Measurements from ENCODE around the gene SNX24. TPM values are rescaled to one million over a fixed set of nuclear protein-coding genes. Genes with fewer than 3 reads are reported as not detected.
A peak's percentile ranks its signal among the peaks of the same experiment; 100 is the strongest.

Gene SNX24
- total RNA-seq, 1 donor from 2014 or later = 12.7 TPM

DNA sequence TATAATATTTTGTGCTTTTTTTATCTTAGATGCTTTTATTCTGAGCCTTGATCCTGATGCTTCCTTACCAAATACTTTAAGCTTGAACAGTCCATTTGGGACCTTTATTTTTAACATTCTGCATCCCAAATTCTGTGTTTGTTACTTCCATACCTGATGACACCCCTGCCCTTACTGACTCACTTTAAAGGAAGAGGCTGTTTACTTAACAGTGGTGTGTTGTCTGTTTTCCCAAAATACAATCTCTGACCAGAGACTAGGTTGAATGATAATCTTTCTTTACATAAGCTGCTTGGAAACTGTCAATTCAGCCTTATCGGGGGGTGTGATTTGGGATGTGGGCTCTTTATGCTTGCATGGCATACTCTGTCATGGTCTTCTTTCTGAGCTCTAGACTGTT lies 71.1 kb downstream of the SNX24 start:
- no peak for DNase-seq (ENCODE audit: low read depth, low spot score)

DNA sequence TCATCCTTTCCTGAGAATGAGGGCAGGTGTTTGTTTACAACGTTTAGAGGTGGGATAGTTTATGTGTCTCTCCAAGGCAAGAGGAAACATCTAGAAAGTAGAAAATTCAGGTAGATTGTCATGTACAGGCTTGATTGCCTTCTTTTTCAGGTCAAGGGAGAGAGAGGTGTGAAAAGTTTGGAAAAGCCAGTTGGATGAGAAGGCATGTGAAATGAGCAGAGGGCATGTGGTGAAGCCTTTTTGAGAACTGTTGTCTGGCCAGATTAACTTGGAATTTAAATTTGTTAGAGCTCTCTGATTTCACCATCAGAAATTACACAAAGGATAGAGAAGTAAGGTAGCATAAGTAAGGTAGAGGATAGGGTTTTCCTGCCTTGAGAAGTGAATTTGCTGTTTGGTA lies 74.6 kb downstream of the SNX24 start:
- no peak for DNase-seq (ENCODE audit: low read depth, low spot score)

DNA sequence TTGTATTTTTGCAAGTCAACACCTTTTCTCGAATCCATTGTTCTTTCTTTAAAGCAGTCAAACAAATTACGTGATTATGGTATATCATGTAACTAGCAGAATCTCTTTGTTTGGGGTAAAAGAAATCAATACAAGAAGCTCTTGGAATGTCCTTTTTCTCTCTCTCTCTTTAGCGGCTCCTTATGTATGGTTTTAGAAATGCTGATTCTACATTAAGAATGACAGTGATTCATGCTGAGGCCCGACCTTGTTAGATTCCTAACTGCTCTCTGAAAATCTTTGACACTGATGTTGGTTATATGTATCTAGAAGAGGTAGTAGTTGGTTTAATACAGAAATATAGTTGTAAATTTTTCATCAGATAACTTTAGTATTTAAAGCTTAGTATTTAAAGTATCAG lies 76.4 kb downstream of the SNX24 start:
- no peak for DNase-seq (ENCODE audit: low read depth, low spot score)

DNA sequence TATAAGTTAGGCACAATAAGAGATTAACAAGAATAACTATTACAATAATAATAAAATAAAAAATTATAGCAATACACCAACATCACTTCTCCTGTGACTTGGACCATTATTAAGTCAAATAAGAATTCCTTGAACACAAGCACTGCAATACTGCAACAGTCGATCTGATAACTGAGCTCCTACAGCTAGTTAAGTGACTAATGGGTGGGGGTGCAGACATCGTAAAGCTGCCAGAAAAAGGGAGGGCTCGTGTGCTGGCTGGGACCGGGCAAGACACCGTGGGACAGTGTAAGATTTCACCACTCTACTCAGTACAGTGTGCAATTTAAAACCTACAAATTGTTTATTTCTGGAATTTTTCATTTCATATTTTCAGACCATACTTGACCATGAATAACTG lies 78.8 kb downstream of the SNX24 start:
- DNase-seq (ENCODE audit: low read depth, low spot score) = no peak

- no peak for DNase-seq (ENCODE audit: low read depth, low spot score)
Observed at GRCh38 chr5:122924719-122925395, 79.4 kb downstream of the SNX24 start.

DNA sequence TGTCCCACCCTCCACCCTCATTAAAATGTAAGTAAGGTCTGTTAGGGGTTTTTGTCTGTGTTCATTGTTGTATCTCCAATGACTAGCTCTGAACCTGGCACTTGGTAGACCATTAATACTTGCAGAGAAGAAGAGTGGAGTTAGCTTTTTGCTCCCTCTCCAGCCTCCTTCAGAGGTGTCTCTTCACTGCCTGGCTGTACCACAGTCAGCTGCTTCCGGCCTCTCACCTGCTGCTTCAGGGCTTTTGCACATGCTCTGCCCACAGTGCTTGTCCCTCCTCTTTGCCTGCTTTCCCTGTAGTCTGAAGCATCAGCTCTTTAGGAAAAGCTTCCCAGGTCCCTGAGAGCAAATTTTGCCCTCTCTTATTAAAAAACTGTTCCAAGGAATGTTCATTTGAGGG lies 83.6 kb downstream of the SNX24 start:
- no peak for DNase-seq (ENCODE audit: low read depth, low spot score)

DNA sequence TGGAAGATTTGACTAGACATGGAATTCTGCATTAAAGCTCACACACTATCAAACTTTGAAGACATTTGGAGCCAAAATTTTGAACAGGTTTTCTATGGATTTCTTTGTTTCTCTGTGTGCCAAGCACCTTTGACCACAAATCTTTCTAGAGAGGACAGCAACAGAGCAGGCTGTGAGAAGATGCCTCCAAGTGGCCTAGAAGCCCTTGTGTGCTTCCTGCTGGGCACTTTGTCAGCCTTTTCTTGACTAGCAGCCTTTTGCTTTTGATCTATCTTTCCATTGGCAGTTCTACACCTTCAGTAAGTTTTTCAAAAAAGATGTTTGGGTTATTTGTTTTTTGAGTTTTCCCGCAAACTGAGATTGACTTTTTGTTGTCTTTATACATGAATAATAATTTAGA lies 84.6 kb downstream of the SNX24 start:
- no peak for DNase-seq (ENCODE audit: low read depth, low spot score)

GRCh38 chr5:122933956-122934355 lies 88.5 kb downstream of the SNX24 start:
- no peak for DNase-seq (ENCODE audit: low read depth, low spot score)

DNA sequence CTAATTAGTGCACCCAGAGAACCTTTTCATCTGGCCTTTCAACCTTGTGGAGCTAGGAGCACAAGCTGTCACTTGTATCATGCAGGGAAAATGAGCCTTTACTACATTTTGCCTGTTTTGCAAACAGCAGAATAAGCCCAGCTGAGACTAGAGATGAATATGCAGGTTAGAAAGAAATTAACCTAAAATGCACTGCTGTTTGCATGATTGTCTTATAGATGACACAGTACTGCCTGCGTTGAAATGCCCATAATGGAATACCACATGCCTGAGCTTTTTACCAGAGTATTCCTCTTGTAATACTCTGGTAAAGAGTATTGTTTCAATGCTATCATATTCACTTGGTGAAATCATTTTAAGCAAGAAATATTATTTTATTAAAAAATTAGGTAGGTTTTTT lies 90.7 kb downstream of the SNX24 start:
- DNase-seq (ENCODE audit: low read depth, low spot score) = no peak

GRCh38 chr5:122937914-122938313 lies 92.5 kb downstream of the SNX24 start:
- DNase-seq (ENCODE audit: low read depth, low spot score) = no peak

DNA sequence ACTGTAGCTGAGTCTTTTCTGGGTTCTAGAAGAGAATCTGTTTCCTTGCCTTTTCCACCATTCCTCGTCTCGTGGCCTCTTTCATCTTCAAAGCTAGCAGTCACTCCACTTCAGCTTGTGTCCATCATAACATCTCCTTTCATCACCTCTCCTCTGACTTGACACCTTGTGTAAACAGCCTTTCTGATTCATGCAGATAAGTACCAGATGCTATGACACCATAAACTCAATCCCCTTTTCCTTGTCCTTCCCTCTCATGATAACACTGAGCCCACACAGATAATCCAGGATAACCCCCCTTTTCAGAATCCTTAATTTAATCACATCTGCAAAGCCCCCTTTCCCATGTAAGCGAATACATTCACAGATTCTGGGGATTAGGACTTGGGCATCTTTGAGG lies 95.5 kb downstream of the SNX24 start:
- DNase-seq (ENCODE audit: low read depth, low spot score) = no peak

DNA sequence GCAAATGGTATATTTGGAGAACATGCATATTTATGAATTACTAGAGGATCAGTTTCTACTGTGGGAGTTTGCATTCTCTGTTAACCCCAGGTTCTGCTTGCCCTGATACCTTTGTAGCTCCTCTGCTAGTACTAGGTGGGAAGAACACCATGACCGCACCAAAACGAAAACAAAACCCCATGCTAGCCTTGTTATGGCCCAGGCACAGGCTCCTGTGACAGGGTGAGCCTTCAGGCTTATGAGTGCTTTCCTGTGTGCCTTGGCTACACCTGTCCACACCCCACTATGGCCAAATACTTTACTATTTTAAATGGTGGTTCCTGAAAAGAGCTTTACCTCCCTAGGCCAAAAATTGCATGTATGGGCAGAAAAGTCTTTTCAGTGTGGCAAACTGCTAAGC lies 96.3 kb downstream of the SNX24 start:
- no peak for DNase-seq (ENCODE audit: low read depth, low spot score)

DNA sequence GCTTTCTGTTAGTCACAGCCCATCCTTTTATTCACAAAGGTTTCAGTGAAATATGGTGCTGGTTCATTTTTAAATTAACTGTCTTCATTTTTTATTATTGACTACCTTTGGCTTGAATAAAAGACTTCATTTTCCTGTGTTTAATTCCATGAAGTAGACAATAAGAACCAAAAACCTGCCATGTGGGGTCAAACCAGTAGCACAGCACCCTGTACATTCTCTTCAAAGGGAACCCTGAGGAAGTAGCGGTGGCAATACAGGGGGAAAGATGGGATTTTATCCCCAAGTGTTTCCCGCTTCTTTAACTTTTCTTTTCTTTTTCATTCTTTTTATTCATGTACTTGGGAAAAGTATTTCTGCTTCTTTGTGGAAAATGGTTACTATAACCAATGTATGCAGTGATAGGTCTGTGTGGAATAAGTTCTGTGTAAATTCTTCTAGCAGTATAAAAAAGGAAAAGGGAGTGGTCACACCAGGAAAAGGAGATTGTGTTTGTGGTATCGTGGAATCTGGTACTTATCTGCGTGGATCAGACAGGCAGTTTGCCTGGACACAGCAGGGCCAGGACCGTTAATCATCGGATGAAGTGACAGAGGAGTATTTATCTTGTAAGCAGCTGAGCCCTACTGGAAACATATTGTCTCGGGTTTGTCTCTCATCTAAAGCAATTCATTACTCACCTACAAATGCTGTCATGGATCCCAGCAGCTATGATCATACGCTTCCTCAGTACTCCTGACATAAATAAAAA lies 96.9 kb downstream of the SNX24 start:
- peak; percentile 7 for DNase-seq (ENCODE audit: low read depth, low spot score)

GRCh38 chr5:122943050-122943698 lies 97.8 kb downstream of the SNX24 start:
- no peak for DNase-seq (ENCODE audit: low read depth, low spot score)

DNA sequence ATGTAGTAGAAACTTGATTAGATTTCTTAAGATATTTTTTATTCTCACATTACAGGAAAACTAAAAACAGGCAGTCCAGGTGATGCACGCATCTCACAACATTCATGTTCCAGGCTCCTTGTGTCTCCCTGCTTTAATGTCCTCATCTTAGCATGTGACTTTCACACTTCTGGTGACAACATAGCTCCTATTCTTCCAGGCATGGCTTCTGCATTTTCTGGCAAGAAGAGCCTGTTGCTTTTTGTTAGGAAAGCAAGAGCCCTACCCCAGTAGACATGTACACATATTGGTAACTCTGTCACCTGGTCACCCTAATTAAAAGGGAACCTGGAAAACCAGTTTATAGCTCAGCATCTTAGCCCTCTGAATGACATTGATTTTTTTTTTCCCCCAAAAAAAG lies 98.6 kb downstream of the SNX24 start:
- no peak for DNase-seq (ENCODE audit: low read depth, low spot score)

DNA sequence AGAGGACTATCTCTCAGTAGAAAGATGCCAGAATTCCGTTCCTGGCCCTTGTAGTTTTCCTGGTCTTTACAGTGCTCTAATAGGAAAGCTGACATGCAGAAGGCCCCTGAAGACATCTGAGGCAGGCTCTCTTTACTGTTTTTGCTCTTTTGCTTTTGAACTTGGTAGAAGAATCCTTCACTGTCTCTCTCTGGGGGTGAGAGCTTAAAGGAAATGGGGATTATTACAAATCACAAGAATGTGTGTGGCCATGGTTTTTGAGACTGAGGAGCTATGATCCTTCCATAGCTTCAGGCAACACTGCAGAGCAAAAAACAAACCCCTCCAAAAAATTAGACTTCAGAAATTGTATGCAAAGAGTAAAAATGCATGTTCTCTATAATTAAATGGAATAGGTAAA lies 102.0 kb downstream of the SNX24 start:
- no peak for DNase-seq (ENCODE audit: low read depth, low spot score)

DNA sequence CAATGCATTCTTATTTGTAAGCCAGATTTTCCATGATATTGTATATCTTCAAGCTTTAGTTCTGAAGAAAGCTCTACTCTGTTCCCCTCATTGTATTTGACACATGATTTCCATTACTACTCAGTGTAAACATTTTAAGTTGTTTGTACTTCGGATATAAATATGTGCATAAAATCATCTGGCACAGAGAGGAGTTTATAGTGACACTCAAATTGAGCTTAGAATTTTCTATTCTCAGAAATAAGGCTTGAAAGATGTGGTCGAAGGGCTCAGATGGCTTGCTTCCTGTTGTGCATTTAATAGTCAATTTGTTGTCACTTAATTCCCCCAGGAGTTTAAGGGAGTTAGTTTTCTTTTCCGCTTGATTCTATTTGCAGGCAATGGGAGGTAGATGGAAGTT lies 102.4 kb downstream of the SNX24 start:
- DNase-seq (ENCODE audit: low read depth, low spot score) = no peak

DNA sequence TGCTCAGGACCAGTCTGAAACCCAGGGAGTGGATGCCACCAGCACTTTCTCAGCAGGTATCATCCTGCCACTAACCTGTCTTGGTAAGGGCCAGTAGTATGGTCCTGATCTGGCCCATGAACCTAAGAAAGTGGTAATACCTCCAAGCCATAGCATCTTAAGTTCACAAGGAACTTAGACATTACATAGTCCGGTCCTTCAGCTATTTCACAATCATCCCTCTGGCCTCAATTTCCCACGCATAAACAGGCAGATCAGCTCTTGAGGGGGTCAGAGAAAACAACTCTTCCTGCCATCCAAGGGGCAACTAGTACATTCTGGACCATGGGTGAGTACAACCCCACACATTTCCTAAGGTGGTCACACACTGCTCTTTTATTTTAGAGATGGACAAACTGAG lies 102.9 kb downstream of the SNX24 start:
- no peak for DNase-seq (ENCODE audit: low read depth, low spot score)

DNA sequence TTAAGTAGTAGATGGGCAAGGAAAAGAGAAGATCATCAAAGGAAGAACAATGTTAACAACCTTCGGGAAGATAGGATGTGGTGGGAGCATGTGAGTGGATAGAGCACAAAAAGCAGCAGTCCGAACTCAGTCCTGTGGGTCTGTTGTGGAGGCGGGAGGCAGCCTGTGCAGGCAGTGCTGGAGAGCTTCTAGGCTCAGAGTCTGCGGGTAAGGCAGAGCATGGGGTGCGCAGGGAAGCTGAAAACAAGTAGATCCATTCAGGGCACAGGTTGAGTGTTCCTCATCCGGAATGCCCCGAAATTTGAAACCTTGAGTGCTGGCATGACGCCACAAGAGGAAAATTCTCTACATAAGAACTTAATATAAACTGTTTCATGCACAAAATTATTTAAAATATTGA lies 106.2 kb downstream of the SNX24 start:
- no peak for DNase-seq (ENCODE audit: low read depth, low spot score)

- no peak for DNase-seq (ENCODE audit: low read depth, low spot score)
Observed at GRCh38 chr5:122954719-122955118, 109.3 kb downstream of the SNX24 start.

- no peak for DNase-seq (ENCODE audit: low read depth, low spot score)
Observed at GRCh38 chr5:122957457-122957856, 112.0 kb downstream of the SNX24 start.

DNA sequence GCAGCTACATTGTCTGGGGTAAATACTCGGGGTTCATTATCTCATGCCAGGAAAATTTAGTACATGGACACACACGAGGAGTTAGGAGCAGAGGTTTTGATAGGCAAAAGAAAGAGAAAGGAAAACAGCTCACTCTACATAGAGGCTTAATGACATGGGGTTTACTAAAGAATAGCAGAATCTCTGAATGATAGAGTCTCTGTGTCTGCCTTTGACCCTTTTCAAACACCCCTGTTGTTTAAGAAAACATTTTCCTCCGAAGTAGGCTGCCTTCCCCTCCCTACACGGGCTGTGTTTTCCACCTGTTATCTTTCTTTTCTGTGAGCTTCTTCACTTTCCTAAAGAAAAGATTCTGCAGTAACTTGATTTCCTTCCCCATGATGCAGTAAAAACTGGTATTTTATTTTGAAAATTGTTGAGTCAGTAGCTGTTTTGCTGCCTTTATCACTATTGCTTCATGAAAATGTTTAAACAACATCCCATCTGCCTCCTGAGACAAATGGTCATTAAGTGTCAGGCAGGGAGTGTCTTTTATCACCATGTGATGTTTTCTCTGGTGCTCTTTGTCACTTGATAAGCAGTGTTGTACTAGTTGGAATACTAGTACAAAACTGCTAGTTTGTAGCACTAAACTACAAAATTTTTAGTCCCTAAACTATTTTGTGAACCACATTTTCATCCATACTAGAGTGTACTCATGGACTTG lies 114.5 kb downstream of the SNX24 start:
- DNase-seq (ENCODE audit: low read depth, low spot score) = no peak

Data from pulmonary artery endothelial cell (primary cell).